ENCODE results near the gene HEBP2. TPM values are rescaled to one million over a fixed set of nuclear protein-coding genes. Genes with fewer than 3 reads are reported as not detected.
"Not testable (repeated sequence)": the region's sequence is repeated elsewhere in the genome, so short reads cannot be mapped to it uniquely, and the experiment has no call there.

HEBP2 gene
- total RNA-seq, result 28.2 to 43.7 TPM (median 42.5 TPM) in 3 replicates
- long read RNA-seq, full-length matches to known transcripts, result 84 of 107 reads
- long read RNA-seq, partial matches to known transcripts, result 0 of 107 reads
- long read RNA-seq, other reads (novel, unspliced or antisense), result 23 of 107 reads

GRCh38 chr6:138403801-138404665 is at the start of gene HEBP2:
Gene HEBP2, plus strand, starts transcription at chr6:138404223. Its CDS starts 273 bp downstream, at chr6:138404496.
- peak within 1 kb of the TSS; percentile 85 for H3K4me3 Mint-ChIP-seq (ENCODE audit: unreplicated experiment)
- peaks cover 11% of the 10 kb centered on the region for H3K4me1 Mint-ChIP-seq (ENCODE audit: low read depth)
- TF ChIP-seq, protein P1, sequence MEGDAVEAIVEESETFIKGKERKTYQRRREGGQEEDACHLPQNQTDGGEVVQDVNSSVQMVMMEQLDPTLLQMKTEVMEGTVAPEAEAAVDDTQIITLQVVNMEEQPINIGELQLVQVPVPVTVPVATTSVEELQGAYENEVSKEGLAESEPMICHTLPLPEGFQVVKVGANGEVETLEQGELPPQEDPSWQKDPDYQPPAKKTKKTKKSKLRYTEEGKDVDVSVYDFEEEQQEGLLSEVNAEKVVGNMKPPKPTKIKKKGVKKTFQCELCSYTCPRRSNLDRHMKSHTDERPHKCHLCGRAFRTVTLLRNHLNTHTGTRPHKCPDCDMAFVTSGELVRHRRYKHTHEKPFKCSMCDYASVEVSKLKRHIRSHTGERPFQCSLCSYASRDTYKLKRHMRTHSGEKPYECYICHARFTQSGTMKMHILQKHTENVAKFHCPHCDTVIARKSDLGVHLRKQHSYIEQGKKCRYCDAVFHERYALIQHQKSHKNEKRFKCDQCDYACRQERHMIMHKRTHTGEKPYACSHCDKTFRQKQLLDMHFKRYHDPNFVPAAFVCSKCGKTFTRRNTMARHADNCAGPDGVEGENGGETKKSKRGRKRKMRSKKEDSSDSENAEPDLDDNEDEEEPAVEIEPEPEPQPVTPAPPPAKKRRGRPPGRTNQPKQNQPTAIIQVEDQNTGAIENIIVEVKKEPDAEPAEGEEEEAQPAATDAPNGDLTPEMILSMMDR (IDR thresholded peaks at IDR 0.05), result peak; percentile 82
- H3K9me3 Mint-ChIP-seq (ENCODE audit: low read depth), result no peaks in the 10 kb centered on the region
- H3K27ac Mint-ChIP-seq (ENCODE audit: unreplicated experiment), result peak within 1 kb of the TSS; percentile 74
- no peaks in the 10 kb centered on the region for H3K27me3 Mint-ChIP-seq (ENCODE audit: low read depth)
- DNase-seq (ENCODE audit: low spot score), result no peak
- peaks cover 17% of the 10 kb centered on the region for H3K36me3 Mint-ChIP-seq (ENCODE audit: low read depth)

GRCh38 chr6:138357928-138358327 is 46.1 kb upstream of the HEBP2 start:
- no peak for DNase-seq (ENCODE audit: low spot score)
- peaks cover 3% of the 10 kb centered on the region for H3K27me3 Mint-ChIP-seq (ENCODE audit: low read depth)
- TF ChIP-seq, protein P1 (IDR thresholded peaks at IDR 0.05), result no peak
- no peak overlapping the region for H3K4me3 Mint-ChIP-seq (ENCODE audit: unreplicated experiment)
- H3K36me3 Mint-ChIP-seq (ENCODE audit: low read depth), result no peaks in the 10 kb centered on the region
- no peaks in the 10 kb centered on the region for H3K4me1 Mint-ChIP-seq (ENCODE audit: low read depth)
- no peak overlapping the region for H3K27ac Mint-ChIP-seq (ENCODE audit: unreplicated experiment)
- H3K9me3 Mint-ChIP-seq (ENCODE audit: low read depth), result peaks cover 2% of the 10 kb centered on the region

- not testable (repeated sequence) for DNase-seq (ENCODE audit: low spot score); H3K27ac Mint-ChIP-seq (ENCODE audit: unreplicated experiment); H3K36me3 Mint-ChIP-seq (ENCODE audit: low read depth); H3K4me1 Mint-ChIP-seq (ENCODE audit: low read depth); H3K9me3 Mint-ChIP-seq (ENCODE audit: low read depth); H3K4me3 Mint-ChIP-seq (ENCODE audit: unreplicated experiment)
- H3K27me3 Mint-ChIP-seq (ENCODE audit: low read depth), result peaks cover 14% of the 10 kb centered on the region
Observed at GRCh38 chr6:138368684-138369083, 35.3 kb upstream of the HEBP2 start.

- H3K4me3 Mint-ChIP-seq (ENCODE audit: unreplicated experiment), result no peak overlapping the region
- H3K27ac Mint-ChIP-seq (ENCODE audit: unreplicated experiment), result no peak overlapping the region
- peaks cover 4% of the 10 kb centered on the region for H3K27me3 Mint-ChIP-seq (ENCODE audit: low read depth)
- peaks cover 4% of the 10 kb centered on the region for H3K36me3 Mint-ChIP-seq (ENCODE audit: low read depth)
- no peak for DNase-seq (ENCODE audit: low spot score)
- H3K9me3 Mint-ChIP-seq (ENCODE audit: low read depth), result peaks cover 6% of the 10 kb centered on the region
- TF ChIP-seq, protein P1 (IDR thresholded peaks at IDR 0.05), result no peak
- no peaks in the 10 kb centered on the region for H3K4me1 Mint-ChIP-seq (ENCODE audit: low read depth)
Observed at GRCh38 chr6:138370631-138371451, 33.2 kb upstream of the HEBP2 start.

GRCh38 chr6:138371452-138371711 is 32.6 kb upstream of the HEBP2 start:
- no peak overlapping the region for H3K4me3 Mint-ChIP-seq (ENCODE audit: unreplicated experiment)
- DNase-seq (ENCODE audit: low spot score), result no peak
- H3K27ac Mint-ChIP-seq (ENCODE audit: unreplicated experiment), result no peak overlapping the region
- H3K36me3 Mint-ChIP-seq (ENCODE audit: low read depth), result peaks cover 4% of the 10 kb centered on the region
- peaks cover 6% of the 10 kb centered on the region for H3K9me3 Mint-ChIP-seq (ENCODE audit: low read depth)
- TF ChIP-seq, protein P1 (IDR thresholded peaks at IDR 0.05), result no peak
- H3K4me1 Mint-ChIP-seq (ENCODE audit: low read depth), result no peaks in the 10 kb centered on the region
- peaks cover 3% of the 10 kb centered on the region for H3K27me3 Mint-ChIP-seq (ENCODE audit: low read depth)

Measured in chondrocyte (in vitro differentiated cells).